GM15510 (cell line): ENCODE results near the gene CD40.

ENCODE experiments used
- POLR2A ChIP-seq: IDR thresholded peaks from 3 replicates; pipeline ENCODE4 v1.6.1; 2011; ENCODE audit warnings: borderline replicate concordance; ENCODE audit not compliant: insufficient read length; ENCODE audit errors: extremely low read depth

Gene CD40

GRCh38 chr20:46129955-46130481 lies 11.9 kb downstream of the CD40 start:
- TF ChIP-seq POLR2A, result peak; percentile 29

- no peak for TF ChIP-seq POLR2A
Measured at GRCh38 chr20:46130534-46130933, 12.4 kb downstream of the CD40 start.

- no peak for TF ChIP-seq POLR2A
Measured at GRCh38 chr20:46131396-46131795, 13.3 kb downstream of the CD40 start.

- TF ChIP-seq POLR2A, result no peak
Measured at GRCh38 chr20:46132705-46133120, 14.6 kb downstream of the CD40 start.

GRCh38 chr20:46133886-46134654 lies 16.0 kb downstream of the CD40 start:
- no peak for TF ChIP-seq POLR2A

GRCh38 chr20:46134716-46135115 lies 16.6 kb downstream of the CD40 start:
- no peak for TF ChIP-seq POLR2A

GRCh38 chr20:46135856-46136633 lies 17.9 kb downstream of the CD40 start:
- TF ChIP-seq POLR2A, result no peak

GRCh38 chr20:46137816-46138215 lies 19.7 kb downstream of the CD40 start:
- TF ChIP-seq POLR2A, result no peak

- no peak for TF ChIP-seq POLR2A
Measured at GRCh38 chr20:46139266-46139889, 21.3 kb downstream of the CD40 start.

- TF ChIP-seq POLR2A, result no peak
Measured at GRCh38 chr20:46139908-46140482, 21.9 kb downstream of the CD40 start.

- TF ChIP-seq POLR2A, result no peak
Measured at GRCh38 chr20:46142124-46142523, 24.0 kb downstream of the CD40 start.

- TF ChIP-seq POLR2A, result no peak
Measured at GRCh38 chr20:46144432-46145025, 26.4 kb downstream of the CD40 start.

GRCh38 chr20:46145713-46146112 lies 27.6 kb downstream of the CD40 start:
- no peak for TF ChIP-seq POLR2A
